Gastrocnemius medialis (tissue), 4 donors: ENCODE results near the gene POU5F1.

Source experiments
- CTCF ChIP-seq, 5 experiments: fragments of 450-650 bp in 3 of 5; fragments of 200-600 bp in 2 of 5; sonication (generic) in 2 of 5; IDR thresholded peaks in 4 of 5; conservative IDR thresholded peaks in 1 of 5; 1 replicate in 4 of 5; 2 replicates in 1 of 5; pipeline ENCODE4 v1.5.1; 2016 to 2019; ENCODE audit warnings: antibody characterized with exemption in 5 of 5, mild to moderate bottlenecking in 3 of 5, moderate library complexity in 3 of 5
- POLR2A ChIP-seq, 2 donors: fragments of 450-650 bp; IDR thresholded peaks; one replicate each; pipeline ENCODE4 v1.6.1; 2017; ENCODE audit warnings: antibody characterized with exemption in 2 of 2, mild to moderate bottlenecking in 2 of 2, moderate library complexity in 2 of 2

- TF ChIP-seq CTCF (IDR thresholded peaks at IDR 0.05 in 4 of 5, conservative IDR thresholded peaks at IDR 0.05 in 1 of 5), result no peak
- TF ChIP-seq POLR2A (IDR thresholded peaks at IDR 0.05), result no peak
These were observed 31.5 kb downstream of the POU5F1 start, which contains the start of gene PSORS1C2 for GRCh38 chr6:31138982-31139381.
